ENCODE measurements around the gene CLDN1. TPM values are rescaled to one million over a fixed set of nuclear protein-coding genes. Genes with fewer than 3 reads are reported as not detected.

Gene CLDN1
- total RNA-seq, 2 donors from 2014 or later: 8.8 to 52.3 TPM

DNA sequence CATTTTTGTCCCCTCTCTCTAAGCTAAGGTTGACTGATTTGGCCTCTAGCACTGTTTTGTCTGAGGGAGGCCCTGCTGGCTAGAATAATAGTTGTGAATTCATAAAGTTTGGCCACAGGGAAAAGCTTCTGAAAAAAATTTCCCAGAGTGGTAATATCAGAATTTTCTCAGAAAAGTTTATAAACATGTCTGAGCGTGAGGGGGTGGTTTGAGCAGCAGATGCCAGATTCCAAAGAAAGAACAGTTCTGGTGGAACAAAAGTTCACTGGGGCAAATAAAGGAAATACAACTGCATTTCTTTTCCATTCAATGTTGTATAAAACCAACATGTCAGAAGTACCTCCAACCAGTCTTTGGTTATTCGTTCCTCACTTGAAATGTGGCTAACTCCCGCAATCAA, 61.2 kb downstream of the CLDN1 start:
- Histone ChIP-seq H3K27me3 (replicated peaks; ENCODE audit: insufficient read depth) (no peaks in the 10 kb centered on the region), H3K4me3 (no peak overlapping the region), H3K9me3 (no peaks in the 10 kb centered on the region), H3K4me1 (replicated peaks) (no peaks in the 10 kb centered on the region), H3K27ac (no peak overlapping the region), H3K36me3 (no peaks in the 10 kb centered on the region)
- 64% methylated on average over 3 of the region's 3 CpGs for WGBS
- no peak for TF ChIP-seq POLR2A (IDR thresholded peaks at IDR 0.05)
- no peak for TF ChIP-seq CTCF (IDR thresholded peaks at IDR 0.05)
- no peak for TF ChIP-seq POLR2AphosphoS5 (IDR thresholded peaks at IDR 0.05)
- no peak for DNase-seq (ENCODE audit: low spot score)
- intact Hi-C loops (cut with DNase I): no loop called here

DNA sequence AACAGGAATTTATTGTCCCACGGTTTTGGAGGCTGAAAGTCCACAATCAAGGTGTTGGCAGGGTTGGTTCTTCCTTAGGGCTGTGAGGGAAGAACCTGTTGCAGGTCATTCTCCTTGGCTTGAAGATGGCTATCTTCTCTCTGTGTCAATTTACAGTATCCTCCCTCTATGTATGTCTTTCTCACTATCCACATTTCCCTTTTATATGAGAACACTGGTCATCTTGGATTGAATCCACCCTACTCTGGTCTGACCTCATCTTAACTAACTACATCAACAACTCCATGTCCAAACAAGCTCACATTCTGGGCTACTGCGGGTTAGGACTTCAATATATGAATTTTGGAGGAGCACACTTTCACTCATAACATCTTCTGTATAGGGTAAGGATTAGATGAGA, 61.9 kb downstream of the CLDN1 start:
- Histone ChIP-seq H3K4me1 (replicated peaks) (no peaks in the 10 kb centered on the region), H3K9me3 (no peaks in the 10 kb centered on the region), H3K27me3 (replicated peaks; ENCODE audit: insufficient read depth) (no peaks in the 10 kb centered on the region), H3K36me3 (no peaks in the 10 kb centered on the region), H3K27ac (no peak overlapping the region), H3K4me3 (no peak overlapping the region)
- WGBS: 70% methylated on average over 2 of the region's 2 CpGs
- TF ChIP-seq CTCF (IDR thresholded peaks at IDR 0.05) (no peak), POLR2A (IDR thresholded peaks at IDR 0.05) (no peak), POLR2AphosphoS5 (IDR thresholded peaks at IDR 0.05) (no peak)
- no peak for DNase-seq (ENCODE audit: low spot score)
- intact Hi-C loops (cut with DNase I): no loop called here

DNA sequence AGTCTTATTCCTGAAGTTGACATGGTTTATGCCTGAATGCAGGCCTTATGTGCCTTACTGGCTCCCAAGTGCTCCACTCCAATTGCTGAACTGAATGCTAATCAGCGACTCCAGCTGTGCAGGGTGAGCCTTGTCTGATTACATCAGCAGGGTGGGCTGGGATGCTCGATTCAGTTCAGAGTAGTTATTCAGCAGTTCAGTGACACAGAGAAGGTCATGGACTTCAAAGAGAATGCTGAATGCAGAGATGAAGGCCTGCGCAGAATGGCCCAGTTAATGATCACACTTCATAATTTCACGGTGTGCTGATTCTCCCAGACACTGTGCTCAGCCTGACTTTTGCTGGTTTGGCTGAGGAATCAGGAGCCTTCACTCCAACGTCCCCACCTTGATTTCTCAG, 63.6 kb downstream of the CLDN1 start:
- Histone ChIP-seq H3K27ac (no peak overlapping the region), H3K9me3 (no peaks in the 10 kb centered on the region), H3K27me3 (replicated peaks; ENCODE audit: insufficient read depth) (no peaks in the 10 kb centered on the region), H3K4me1 (replicated peaks) (no peaks in the 10 kb centered on the region), H3K4me3 (no peak overlapping the region), H3K36me3 (no peaks in the 10 kb centered on the region)
- intact Hi-C loops (cut with DNase I): no loop called here
- WGBS: 62% methylated on average over 5 of the region's 5 CpGs
- DNase-seq (ENCODE audit: low spot score): no peak
- TF ChIP-seq CTCF (IDR thresholded peaks at IDR 0.05): no peak
- TF ChIP-seq POLR2AphosphoS5 (IDR thresholded peaks at IDR 0.05): no peak
- no peak for TF ChIP-seq POLR2A (IDR thresholded peaks at IDR 0.05)

Other genes starting within 250 kb of the CLDN1 start
- 10 to 100 TPM; 20.6 to 82.8 TPM for gene P3H2, start 201.5 kb downstream of the CLDN1 start, total RNA-seq
- under 1 TPM in 1 of 2 donors, not detected in 1; 0.45 TPM for gene CLDN16, start 65.7 kb upstream of the CLDN1 start, total RNA-seq
- gene TMEM207, start 127.5 kb upstream of the CLDN1 start, total RNA-seq: not detected
- 10 to 100 TPM; 17.7 to 18.0 TPM for gene IL1RAP, start 191.6 kb upstream of the CLDN1 start, total RNA-seq